NCI-H2081 (cell line): ENCODE data around the gene TAS2R5.
"Not testable (repeated sequence)": the region's sequence is repeated elsewhere in the genome, so short reads cannot be mapped to it uniquely, and the experiment has no call there.

ENCODE experiments used
- DNase-seq, 2 experiments: peaks; one replicate each; lab custom pipeline; 2025; lab: John Stamatoyannopoulos, UW

TAS2R5 gene

GRCh38 chr7:141789917-141790316 lies at the start of gene TAS2R5:
TAS2R5 (plus strand) TSS chr7:141790217; CDS start chr7:141790362, 145 bp downstream.
- no peak for DNase-seq

GRCh38 chr7:141742229-141742628 lies 47.8 kb upstream of the TAS2R5 start:
- DNase-seq, result no peak

DNA sequence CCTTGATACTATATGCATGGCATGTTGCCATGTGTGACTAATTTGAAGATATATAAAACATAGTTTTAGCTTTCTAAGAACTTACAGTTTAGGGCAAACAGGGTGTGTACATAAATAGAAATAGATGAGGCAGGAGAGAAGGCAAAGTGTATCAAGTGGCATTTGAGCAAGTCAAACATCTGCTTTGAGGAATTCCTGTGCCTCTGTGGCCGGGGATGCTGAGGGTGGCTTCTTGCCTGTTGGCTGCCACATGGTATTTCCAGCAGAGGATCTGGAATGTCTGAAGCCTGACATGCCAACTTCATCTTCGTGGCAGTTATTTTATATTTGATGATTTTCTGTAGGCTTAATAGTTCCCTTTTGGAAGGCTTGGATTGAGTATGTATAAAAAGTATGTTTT lies 45.9 kb upstream of the TAS2R5 start:
- DNase-seq, result no peak

- no peak for DNase-seq
Measured at GRCh38 chr7:141748396-141748795, 41.6 kb upstream of the TAS2R5 start.

DNA sequence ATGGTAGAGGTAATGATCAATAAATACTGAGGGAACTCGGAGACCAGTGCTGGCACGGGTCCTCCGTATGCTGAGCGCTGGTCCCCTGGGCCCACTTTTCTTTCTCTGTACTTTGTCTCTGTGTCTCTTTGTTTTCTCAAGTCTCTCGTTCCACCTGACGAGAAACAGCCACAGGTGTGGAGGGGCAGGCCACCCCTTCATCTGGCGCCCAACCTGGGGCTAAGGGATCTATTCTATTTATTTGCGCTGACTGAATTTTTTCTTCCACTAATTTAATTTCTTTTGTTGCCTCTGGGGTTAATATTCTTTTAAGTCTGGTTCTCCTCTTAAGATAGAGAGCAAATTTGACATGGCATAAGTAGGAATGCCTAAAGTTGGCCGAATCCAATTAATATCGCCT lies 38.1 kb upstream of the TAS2R5 start:
- not testable (repeated sequence) for DNase-seq

DNA sequence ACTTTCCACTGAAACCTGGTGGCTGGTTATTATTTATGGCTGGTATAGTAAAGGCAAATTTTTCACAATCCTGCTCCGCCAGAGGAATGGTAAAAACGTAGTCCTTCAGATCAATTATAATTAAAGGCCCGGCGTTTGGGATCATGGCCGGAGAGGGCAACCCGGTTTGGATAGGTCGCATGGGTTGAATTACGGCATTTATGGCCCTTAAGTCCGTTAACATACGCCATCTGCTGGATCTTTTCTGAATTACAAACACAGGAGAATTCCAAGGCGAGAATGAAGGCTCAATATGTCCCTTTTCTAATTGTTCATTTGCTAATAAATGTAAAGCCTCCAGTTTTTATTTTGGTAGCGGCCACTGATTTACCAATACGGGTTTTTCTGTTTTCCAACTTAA lies 37.4 kb upstream of the TAS2R5 start:
- no peak for DNase-seq

GRCh38 chr7:141754939-141755338 lies 35.1 kb upstream of the TAS2R5 start:
- DNase-seq, result peak; percentile 13 to 23

DNA sequence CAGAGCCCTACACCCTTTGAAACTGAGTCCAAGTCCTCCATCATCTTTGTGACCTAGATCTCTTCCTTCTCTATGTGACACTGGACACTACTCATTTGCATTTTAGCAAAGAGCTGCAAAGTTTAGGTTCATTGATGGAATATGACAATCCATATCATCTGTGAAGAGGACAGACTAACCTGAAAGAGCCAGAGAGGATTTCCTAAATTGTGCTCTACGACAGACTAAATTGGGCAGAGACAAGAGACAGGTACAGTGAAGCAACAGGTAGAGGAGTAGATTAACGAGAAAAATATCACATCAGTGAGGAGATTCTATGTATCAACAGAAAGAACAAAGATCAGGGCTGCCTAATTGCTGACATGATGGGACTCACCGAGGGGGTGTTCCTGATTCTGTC lies 26.2 kb upstream of the TAS2R5 start, which contains the start of gene TAS2R3:
Gene TAS2R3, plus strand, starts transcription at position 301 of the 400 bp plus-strand sequence. Its CDS starts 62 bp downstream, at position 363.
- DNase-seq, result no peak

DNA sequence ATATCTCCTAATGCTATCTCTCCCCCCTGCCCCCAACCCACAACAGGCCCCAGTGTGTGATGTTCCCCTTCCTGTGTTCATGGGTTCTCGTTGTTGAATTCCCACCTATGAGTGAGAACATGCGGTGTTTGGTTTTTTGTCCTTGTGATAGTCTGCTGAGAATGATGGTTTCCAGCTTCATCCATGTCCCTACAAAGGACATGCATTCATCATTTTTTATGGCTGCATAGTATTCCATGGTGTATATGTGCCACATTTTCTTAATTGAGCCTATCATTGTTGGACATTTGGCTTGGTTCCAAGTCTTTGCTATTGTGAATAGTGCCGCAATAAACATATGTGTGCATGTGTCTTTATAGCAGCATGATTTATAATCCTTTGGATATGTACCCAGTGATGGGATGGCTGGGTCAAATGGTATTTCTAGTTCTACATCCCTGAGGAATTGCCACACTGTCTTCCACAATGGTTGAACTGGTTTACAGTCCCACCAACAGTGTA lies 19.9 kb upstream of the TAS2R5 start:
- DNase-seq, result not testable (repeated sequence)

DNA sequence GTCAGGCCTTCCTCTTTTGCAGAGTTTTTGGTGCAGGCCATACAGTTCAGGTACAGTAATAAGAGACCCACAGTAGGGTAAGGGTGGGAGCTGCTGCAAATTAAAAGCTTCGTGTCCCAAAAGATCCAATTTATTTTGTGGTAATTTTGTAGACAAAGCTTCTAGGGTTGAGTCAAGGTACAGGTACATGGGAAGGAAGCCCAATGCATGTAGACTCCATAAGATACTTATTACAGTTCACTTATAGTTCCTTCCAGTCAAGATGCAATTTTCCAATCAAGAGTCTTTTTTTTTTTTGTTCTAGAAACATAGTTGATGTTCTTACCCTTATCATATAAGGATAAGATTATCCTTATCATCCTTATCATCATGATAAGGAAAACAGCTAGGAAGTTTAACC lies 13.6 kb upstream of the TAS2R5 start, which contains the start of gene TAS2R4:
Gene TAS2R4, plus strand, starts transcription at position 301 of the 400 bp plus-strand sequence. CDS start 1,815 bp downstream, outside the sequence.
- DNase-seq, result no peak

GRCh38 chr7:141785706-141786552 lies 4.1 kb upstream of the TAS2R5 start:
- DNase-seq, result peak; percentile 60 to 74

DNA sequence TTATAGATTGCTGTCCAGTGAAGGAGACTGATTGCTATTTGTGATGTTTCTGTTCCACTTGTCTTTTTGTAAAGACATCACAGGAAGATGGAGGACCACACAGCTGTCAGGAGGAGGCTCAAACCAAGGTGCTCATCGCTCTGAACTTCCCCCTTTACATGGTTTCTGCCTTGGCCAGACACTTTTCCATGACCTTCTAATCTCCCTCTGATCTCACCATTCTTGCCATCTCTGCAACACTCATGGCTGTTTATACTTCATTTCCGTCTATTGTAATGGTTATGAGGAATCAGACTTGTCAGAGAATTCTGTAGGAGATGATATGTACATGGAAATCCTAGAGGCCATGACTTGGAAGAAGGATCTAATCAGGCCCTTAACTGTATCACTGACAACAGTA lies 1.7 kb upstream of the TAS2R5 start:
- DNase-seq, result no peak

DNA sequence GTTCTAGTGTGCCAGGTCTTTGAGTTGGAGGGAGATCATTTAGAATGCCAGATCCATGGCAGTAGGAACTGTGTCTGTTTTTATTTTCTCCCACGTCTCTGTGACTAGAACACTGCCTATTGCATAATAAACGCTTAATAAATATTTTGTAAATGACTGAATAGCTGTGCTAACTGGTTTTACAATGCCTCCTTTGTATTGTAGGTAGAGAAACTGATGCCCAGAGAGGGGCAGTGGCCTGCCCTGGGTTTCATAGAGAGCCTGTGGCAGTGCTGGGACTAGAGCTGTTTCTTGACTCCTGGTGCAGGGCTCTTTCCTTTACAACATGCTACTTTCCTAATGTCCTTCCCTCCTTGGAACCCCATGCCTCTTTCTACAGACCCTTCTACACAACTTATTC lies 2.5 kb downstream of the TAS2R5 start:
- DNase-seq, result no peak

DNA sequence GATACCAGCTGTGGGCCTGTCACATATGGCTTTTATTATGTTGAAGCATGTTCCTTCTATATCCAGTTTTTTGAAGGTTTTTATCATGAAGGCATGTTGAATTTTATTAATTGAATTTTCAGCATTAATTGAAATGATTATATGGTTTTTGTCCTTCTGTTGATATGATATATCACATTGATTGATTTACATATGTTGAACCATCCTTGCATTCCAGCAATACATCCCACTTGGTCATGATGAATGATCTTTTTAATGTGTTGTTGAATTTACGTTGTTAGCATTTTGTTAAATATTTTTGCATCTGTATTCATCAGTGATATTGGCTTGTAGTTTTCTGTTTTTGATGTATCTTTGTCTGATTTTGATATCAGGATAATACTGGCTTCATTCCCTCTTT lies 30.1 kb downstream of the TAS2R5 start:
- DNase-seq, result no peak

GRCh38 chr7:141822432-141822831 lies 32.4 kb downstream of the TAS2R5 start:
- not testable (repeated sequence) for DNase-seq

DNA sequence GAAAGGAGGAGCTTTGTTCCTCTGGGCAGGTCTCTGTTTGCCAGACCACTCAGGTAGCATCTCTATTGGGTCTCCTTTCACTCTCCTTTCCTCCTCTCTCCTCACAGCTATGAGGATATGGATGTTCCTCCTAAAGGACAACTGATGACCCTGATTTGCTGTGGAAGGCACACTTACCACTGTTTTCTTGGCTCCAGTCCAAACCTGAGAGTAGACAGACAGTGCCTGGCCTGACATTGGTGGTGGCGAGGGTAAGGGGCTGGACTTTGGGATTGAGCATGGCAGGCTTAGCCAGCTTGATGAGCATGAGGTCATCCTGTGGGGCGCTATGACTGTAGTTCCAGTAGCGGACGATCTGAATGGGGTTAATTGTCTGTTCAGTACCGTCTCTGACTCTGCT lies 47.7 kb downstream of the TAS2R5 start:
- no peak for DNase-seq

- no peak for DNase-seq
Measured at GRCh38 chr7:141838581-141838980, 48.6 kb downstream of the TAS2R5 start.

DNA sequence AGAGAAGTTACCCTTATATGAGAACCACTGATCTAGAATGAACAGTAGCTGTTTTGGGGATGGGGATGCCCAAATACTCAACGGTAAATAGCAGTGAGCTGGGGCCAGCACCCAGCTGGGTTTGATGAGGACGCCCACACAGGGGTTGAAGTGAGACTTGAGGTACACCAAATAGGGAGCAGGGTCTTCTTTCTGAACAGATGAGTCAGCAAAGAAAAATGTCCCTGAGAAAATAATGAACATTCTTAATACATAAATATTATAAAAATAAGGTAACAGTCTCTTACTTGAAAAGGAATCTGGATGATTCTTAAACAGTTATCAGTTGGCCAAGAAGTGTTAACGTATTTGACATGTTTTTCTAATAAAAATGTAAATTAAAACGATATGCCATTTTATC lies 49.2 kb downstream of the TAS2R5 start:
- no peak for DNase-seq

DNA sequence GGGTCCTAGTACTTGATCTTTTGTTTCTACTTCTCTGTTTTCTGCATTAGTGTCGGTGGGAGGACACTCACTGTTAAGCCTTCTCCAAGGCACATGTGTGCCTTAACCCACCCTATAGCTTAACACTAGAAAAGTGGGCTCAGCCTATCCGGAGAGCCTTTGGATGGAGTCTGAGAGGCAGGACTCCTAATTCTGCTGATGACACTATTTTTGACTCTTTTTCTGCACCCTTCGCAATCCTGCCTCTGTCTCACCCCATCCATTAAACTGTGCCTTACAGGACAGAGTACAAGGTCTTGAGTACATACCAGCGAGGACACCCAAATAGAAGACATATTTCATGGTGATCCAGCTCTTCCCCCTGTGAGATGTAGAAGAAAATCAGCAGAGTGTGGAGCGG lies 50.7 kb downstream of the TAS2R5 start:
- no peak for DNase-seq
